Pons (tissue), 1 donor: Measurements from ENCODE around the gene POU5F2.

Experiments used
- DNase-seq: peaks from one replicate; pipeline ENCODE4 v3.0.0-alpha.2; 2016; ENCODE audit warnings: low spot score

Gene POU5F2, protein sequence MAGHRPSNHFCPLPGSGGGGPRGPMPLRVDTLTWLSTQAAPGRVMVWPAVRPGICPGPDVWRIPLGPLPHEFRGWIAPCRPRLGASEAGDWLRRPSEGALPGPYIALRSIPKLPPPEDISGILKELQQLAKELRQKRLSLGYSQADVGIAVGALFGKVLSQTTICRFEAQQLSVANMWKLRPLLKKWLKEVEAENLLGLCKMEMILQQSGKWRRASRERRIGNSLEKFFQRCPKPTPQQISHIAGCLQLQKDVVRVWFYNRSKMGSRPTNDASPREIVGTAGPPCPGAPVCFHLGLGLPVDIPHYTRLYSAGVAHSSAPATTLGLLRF

DNA sequence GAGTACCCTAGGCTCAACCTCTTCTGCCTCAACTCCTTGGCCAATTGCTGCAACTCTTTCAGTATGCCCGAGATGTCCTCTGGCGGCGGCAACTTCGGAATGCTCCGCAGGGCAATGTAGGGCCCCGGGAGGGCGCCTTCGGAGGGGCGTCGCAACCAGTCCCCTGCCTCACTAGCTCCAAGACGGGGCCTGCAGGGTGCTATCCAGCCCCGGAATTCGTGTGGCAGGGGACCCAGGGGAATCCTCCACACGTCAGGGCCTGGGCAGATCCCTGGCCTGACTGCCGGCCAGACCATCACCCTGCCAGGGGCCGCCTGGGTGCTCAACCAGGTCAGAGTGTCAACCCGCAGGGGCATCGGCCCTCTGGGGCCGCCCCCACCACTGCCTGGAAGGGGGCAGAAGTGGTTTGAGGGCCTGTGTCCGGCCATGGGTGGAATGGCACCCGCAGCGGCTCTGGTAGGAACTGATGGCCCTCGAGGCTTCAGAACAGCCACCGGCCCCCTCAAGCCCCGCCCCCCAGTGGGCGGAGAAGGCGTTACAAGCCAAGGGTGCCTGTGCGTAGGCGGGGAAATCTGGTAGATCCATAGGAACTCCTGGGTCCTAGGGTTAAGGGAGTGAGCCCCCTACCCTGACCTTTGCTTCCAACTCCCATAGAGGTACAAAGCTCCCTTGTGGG lies at the start of gene POU5F2:
TSS of gene POU5F2 (minus strand) at position 465 of the 676 bp plus-strand sequence. CDS start at position 428, 37 bp downstream.
- no peak for DNase-seq

DNA sequence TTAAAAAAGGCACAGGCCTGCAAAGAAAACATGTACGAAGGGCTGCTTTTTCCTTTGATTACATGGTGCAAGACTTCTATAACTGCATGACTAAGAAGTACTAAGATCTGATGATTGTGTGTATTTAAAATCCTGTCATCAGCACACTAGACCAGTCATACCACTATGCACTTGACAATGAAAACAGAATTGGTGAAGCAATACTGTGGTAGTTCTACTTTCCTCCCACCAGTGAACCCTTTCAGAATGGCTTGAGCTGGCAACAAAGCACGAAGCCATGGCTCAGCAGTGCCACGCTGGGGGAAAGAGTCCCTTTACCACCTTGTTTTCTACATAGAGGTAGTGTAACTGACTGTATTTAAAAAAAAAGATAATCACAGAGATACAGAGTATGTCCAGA lies 49.0 kb upstream of the POU5F2 start:
- DNase-seq, result no peak

DNA sequence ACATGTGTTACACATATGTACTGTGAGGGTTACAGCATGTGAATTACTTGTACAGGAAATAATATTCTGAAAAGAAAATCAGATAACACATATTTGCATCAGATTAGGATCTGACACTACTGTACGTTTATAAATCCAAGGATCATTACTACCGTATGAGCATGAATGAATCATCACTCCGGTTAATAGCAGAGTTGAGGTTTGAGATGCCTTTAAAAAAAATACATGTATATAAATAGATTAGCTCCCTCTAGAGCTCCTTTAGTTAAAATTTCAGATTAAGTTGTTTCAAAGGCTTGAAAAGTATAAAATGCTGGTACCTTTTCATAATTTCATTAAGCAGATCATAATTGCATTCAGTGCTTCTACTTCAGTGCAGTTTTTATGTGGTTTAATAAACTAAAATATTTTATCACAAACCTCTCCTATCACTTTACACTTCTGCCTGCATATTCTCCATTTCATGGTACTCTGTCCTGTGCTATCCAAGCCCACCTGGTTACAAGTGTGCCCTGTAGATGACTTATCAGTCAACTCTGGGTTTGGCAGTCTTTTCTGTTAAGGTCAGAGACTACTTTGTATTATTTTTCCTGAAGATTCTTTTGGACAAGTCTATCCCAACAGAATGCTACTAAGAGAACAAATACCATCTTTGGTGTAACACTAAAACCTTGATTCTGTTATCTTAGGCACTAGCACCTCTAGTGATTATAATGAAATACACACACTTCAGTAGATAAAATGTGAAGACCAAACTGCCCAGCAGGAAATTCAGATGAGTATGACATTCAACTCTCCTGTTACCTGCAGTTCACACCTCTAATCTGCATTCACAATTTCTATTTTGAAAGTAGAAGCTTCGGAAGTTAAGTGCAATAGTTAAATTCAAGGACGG lies 48.0 kb upstream of the POU5F2 start:
- DNase-seq, result no peak

DNA sequence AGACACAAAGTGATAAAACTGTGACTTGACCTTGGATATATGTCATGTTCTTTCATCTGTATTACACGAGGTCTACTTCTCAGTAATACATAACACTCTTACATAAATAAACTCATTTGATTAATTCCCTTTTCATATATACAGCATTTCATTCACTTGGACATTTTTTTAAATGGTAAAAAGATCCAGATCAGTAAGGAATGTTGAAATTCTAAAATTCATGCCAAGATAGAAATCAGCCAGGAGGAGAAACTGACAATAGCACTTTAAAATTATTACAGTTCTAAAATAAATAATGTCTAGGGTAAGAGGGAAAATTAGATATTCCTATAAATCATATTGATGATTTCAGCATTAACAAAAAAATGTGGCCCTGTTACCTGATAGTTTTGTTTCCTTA lies 46.2 kb upstream of the POU5F2 start:
- DNase-seq, result no peak

DNA sequence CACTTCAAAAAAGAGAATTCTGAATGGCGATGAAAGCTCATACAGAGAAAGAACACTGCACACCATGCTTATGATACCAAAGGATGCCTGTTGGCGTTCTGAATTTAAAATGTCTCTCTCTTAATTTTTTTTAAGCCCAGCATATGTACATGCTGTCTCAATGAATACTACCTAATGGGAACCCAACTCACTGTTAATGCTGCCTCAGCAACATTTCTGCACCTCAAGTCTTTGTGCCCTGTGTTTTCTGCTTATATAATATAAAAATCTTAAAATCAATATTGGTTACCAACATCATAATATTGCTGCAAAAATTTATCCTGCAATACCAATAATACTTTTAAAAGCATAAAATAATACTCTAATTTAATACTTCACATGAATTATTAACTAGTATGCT lies 44.1 kb upstream of the POU5F2 start:
- DNase-seq, result no peak

DNA sequence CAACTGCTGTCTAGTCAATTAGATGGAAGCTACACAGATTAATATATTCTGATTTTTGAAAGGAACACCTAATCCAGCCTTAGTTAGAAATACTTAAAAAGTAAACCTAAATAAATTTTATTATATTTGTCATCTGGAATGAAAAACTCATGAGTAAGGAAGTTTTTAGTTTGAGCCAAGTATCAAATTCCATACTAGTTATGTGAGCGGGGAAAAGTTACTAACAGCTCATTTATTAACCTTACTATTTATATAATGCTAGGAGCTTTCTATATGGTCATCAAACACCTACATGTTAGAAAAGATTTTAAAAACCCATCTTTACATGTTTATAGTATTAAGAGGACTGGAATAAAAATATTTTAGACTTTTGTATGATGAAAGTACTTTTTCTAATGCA lies 41.6 kb upstream of the POU5F2 start:
- no peak for DNase-seq

DNA sequence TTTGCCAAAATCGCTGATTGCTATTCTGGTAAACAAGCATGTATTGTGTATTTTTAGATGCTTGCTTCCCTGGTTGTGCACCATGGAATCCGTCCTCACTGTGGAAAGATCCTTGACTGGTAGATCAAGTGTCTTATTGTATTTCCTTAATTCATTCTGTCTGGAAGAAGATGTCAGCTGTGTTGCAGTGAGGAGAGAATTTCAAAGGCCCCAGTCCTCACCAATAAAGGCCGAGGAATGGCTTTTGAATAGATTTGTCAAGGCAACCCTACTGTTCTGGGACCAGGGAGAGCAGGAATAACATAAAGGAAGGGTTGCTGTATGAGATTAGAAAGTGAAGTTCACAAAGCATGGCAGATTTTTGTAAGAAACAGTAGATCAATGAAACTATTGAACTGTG lies 36.2 kb upstream of the POU5F2 start:
- peak; percentile 13 for DNase-seq

DNA sequence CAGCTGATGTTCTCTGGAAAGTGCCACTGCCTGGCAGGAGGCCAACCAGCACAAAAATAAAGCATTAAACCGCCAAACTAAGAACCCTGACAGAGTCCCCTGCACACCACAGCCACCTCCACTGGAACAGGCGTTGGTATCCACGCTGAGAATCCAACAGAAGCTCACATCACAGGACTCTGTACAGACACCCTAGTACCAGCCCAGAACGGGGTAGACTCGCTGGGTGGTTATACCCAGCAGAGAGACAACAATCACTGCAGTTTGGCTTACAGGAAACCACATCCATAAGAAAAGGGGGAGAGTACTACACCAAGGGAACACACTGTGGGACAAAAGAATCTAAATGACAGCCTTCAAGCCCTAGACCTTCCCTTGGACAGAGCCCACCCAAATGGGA lies 15.0 kb upstream of the POU5F2 start:
- no peak for DNase-seq

DNA sequence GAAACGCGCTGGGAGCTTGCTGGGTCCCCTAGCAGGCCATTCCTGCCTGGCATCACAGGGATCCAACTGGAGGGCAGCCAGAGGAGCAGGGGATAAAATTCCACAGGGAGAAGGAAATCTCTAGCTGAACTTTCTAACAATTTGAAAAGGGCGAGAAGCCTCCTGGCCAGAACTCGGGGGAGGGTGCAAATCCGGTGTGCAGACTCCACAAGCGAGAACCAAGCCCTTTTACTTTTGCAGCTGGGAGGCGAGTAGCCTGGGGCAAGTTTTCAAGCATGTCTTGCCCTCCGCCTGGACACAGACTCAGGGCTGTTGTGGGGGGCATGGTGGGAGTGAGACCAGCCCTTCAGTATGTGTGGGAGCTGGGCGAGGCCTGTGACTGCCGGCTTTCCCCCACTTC lies 14.3 kb upstream of the POU5F2 start:
- DNase-seq, result no peak

DNA sequence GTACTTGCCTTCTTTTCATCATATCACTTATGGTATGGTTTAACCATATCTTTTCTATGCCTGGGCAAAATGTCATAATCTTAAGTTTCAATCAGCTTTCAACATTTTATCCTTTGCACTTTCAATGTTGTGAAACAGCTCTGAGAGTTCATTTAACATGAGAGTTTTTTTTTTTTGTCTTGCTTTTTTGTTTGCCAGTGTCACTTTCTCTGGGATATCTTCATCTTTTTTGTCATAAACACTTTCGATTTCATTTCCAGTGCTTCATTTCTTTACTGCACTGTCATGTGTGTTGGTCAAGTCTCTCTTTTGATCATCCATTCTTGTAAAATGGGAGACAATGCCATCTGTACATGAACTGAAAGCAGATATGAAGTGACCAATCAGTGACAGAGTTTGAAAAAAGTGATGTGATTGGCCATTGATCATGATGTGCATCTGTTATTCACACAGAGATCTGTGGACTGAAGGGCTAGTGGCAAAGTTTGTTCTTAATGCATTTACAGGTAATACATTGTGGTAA lies 7.5 kb upstream of the POU5F2 start:
- no peak for DNase-seq

DNA sequence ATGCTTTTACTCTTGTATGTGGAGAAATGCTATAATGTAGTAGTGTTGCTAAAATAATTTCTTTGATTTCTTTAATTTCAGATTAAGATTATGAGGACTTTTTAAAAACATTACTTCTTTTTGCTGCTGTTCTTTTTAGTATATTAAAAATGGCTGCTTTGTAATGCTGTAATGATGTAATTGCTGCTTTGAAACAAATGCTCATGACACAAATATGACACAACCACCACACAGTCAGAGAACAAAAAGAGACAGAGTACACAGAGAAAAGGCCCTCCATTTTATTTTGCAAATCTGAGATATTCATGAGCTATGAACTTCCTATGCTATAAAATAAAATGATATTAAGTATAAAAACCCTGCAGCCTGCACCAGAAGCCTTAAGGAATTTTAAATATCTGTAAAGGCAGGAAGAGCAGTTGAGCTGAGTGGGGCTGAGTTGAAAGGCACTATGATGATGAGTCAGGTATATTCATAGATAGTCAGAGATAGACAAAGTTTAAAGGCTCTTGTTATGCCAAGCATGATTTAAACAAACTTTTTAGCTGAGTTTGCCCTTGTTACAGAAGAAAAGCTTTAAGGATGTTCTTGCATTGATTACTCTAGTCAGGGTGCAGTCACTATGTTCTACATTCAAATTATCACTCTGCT lies 5.1 kb upstream of the POU5F2 start:
- no peak for DNase-seq

DNA sequence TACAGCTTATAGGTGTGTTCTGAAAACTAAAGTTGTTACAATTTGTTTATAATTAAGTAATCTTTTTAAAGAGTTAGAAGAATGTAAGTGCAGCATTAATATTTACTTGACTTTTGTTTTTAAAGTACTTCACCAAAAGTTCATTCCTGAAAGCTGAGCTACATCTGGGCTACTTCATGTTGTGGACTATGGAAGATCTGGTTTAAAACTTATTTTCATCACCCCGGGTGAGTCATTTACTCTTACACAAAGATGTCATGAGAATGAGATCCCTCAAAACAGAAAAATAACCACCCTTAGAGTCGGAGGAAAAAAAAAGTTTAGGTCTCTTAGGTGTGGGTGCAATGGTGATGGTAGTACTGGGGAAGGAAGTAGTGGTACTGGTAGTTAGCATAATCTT lies 5.1 kb downstream of the POU5F2 start:
- no peak for DNase-seq

DNA sequence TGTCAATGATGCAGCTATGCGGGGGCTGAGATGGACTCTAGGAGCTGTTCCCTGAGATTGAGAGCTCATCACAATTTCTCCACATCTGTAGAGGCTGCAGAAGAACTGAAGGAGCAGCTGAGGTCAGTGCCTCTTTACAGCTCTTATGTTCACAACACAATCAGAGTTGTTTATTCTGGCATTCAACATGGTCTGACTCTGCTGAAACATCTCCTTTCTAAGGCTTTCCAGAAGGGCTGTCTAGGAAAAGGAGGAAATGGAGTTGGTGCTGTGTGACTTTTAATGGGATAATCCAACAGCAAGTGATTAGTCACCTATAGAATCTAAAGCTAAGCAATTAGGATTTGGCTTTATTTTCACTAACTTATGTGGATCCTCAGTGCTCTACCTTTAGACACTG lies 6.0 kb downstream of the POU5F2 start:
- DNase-seq, result no peak

DNA sequence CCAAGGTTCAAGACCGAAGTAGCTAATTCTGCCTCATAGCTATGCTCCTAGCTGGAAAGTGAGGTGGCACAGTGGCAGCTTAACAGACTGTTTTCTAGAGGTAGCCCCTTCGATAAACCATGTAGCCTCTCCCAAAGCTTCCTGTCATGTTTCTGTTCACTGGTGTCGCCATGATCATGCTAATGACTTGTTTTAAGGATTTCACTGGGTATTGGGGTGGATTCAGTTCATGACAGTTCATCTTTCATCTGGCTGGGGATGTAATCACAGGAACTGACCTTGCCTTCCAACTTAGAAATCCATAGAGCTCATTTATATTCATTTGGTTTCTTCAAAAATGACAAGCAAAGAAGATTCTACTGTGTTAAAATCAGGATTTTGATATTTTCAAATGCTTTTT lies 9.4 kb downstream of the POU5F2 start:
- no peak for DNase-seq

DNA sequence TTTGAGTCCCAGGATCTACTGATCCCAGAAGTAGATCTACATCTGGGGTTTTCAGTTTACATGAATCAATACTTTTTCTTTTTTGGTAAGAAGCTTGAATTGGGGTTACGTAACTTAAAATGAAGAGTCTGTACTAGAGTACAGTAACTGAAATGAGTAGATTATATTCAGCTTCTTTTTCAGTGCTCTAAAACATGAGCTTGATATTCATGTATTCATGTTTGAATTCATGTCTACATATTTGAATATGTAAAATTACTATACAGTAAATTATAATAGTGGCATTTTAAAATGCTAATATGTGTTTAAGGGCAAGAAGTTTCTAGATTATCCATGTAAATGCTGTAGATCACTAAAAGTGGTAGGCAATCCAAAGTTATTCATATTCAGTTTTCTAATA lies 14.8 kb downstream of the POU5F2 start:
- no peak for DNase-seq

DNA sequence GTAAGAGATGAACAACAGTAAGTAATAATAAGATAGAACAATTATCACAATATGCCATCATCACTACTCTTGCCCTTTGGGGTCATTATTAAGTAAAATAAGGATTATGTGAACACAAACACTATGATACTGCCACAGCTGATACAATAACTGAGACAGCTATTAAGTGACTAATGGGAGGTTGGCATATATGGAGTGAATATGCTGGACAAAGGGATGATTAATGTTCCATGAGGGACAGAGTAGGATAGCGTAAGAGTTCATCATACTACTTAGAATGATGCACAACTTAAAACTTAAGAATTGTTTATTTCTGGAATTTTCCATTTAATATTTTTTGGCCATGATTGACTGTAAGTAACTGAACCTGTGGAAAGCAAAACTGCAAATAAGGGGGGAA lies 16.6 kb downstream of the POU5F2 start:
- DNase-seq, result no peak

DNA sequence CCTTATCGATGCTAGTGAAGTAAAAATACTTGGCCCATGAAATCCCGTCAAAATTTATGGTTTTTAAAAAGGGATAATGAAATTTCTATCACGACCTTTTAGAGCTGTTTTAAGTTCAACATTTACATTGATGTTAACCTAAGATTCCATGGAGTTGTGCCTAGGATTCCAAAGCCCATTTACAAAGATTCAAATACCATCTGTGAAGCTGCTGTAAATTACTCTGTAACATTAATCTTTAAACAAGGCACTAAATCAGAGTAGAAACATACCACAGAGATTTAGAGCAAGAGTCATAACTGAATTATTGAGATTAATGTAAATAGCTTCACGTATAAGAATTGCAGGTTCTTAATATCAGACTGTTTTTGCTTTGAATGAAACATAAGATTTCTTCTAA lies 17.7 kb downstream of the POU5F2 start:
- no peak for DNase-seq

DNA sequence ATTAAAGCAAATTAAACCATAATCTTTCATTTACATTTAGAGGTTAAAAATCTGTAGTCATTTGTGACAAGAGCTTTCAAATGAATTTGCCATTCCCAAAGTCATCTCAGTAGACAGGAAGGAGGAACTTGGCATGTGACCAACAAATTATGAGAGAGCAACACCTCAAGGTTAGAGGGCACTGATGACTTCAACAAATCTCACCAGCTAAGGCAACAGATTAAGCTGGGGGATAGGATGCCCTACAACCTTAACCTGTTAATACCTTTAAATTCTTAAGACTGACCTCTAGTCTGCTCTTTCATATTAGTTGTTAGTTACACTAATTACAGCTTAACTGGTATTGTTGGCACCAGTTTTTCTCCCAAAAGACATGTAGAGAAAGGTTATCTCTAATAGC lies 18.4 kb downstream of the POU5F2 start:
- no peak for DNase-seq

DNA sequence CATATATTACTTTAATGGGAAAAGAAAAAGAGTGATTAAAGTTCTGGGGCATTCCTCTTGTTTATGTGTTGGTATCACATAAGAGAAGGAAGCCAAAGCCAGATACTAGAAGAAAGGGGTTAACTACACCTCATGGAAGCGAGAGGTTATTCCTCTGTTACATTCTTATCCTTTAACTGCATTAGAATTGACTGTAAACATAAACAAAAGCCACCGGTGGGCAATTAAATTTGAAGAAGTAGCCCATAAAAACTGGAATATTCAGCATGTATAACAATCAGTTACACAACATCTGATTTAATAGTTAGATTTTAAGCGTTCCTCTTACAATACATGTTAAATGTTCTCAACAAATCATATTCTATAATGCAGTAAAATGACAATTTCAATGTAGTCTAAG lies 18.8 kb downstream of the POU5F2 start:
- DNase-seq, result no peak

DNA sequence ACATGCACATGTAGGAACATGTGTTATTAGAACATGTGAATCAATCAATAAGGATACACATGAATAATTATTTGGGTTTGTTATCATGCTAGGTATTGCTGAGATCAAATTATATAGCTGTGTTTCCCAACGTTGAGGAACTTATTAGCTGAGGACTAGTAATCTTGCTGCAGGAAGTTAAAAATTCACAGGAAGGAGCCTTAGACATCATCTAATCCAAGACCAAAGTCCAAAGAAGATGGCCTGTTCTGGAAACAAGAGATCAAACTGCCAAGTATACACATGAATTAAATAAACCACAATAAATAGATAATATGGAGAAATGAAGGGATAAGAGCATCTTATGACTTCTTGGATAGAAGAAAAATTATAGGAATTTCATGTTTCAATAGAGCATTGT lies 19.9 kb downstream of the POU5F2 start:
- DNase-seq, result no peak

DNA sequence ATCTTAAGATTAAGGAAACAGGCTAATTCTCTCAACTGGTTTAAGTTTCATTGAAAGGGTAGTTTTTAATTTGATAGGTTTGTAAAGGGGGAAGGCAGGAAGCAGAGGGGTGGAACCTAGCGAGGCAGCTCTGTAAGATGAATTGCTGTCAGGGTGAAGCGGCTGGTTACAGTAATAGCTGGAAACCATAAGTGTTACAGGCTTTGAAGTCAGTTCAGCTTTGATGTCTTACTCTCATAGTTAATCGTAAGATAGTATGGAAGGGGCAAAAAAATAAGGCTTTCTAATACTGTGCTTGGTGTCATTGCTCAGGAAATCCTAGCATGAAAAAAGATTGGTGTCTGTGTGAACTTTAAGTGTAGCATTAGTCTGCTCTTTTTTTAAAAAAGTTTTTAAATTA lies 20.3 kb downstream of the POU5F2 start:
- no peak for DNase-seq

DNA sequence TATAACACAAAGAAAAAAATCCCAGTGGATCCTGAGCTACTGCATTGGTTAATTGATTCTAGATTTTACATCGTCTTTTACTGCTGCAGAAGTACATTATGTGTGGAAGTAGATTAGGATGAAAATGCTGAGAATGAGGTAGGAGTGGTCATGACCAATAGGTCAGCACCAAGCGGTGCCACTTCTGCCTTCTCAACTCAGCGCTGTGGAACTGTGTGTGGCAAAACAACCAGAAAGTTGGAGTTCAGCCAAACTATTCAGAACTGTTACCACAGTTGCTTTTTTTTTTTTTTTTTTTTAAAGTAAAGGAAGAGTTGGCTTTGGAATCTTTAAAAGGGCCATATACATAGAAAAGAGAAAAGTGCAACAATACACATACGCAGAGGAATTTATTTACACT lies 24.2 kb downstream of the POU5F2 start:
- peak; percentile 19 for DNase-seq
